ENCODE results near the gene FANCE. TPM values are rescaled to one million over a fixed set of nuclear protein-coding genes. Genes with fewer than 3 reads are reported as not detected.

The FANCE gene, protein sequence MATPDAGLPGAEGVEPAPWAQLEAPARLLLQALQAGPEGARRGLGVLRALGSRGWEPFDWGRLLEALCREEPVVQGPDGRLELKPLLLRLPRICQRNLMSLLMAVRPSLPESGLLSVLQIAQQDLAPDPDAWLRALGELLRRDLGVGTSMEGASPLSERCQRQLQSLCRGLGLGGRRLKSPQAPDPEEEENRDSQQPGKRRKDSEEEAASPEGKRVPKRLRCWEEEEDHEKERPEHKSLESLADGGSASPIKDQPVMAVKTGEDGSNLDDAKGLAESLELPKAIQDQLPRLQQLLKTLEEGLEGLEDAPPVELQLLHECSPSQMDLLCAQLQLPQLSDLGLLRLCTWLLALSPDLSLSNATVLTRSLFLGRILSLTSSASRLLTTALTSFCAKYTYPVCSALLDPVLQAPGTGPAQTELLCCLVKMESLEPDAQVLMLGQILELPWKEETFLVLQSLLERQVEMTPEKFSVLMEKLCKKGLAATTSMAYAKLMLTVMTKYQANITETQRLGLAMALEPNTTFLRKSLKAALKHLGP
- 11.8 and 18.3 TPM in 2 replicates for total RNA-seq
- 4.1 TPM for polyA plus RNA-seq (2012)

DNA sequence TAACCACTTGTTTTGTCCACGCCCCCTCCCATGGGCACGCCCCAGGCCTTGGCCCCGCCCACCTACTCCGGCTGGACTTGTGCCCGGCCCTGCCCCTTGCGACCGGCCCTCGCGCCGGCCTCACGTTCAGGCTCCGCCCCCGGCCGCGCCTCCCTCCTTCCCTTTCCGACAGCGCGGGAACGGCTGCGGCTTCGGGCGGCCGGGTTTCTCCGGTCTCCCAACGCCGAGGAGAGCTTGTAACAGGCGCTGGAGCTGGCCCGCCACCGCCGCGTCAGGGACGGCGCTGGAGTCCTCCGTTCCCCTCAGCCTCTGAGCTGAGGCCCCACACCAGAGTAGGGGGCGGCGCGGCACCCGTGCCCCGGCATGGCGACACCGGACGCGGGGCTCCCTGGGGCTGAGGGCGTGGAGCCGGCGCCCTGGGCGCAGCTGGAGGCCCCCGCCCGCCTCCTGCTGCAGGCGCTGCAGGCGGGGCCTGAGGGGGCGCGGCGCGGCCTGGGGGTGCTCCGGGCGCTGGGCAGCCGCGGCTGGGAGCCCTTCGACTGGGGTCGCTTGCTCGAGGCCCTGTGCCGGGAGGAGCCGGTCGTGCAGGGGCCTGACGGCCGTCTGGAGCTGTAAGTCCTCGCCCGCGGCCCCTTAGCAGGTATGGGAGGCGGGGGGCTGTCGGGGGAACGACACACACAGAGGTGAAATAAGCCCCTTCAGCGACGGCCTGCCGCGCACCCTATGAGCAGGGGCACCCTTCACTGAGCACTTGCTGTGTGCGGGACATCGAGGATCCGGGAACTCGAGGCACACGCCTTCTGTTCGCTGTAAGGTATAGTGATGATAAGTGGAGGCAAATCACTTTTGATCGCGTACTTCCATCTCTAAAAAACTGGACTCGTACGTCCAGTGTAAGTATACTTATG is at the start of gene FANCE:
Gene FANCE, plus strand, starts transcription at position 156 of the 908 bp plus-strand sequence. Its CDS starts 208 bp downstream, at position 364.
- peak; percentile 92 for DNase-seq (ENCODE audit: low read depth)

DNA sequence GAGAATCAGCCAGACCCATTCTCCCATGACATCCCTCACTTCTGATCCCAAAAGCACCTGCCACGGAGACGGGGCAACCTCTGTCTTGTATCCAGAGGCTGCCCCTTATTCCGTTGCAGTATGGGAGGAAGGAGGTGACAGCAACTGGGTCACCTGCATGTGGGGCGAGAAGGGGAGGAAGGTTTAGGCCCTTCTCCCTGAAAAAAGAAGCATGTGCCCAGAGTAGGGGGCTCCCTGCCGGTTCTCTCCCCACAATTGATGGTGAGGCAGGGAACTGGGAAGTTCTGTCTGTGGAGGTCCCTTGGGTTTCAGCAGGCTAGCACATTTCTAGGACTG is 49.3 kb upstream of the FANCE start:
- no peak for DNase-seq (ENCODE audit: low read depth)

DNA sequence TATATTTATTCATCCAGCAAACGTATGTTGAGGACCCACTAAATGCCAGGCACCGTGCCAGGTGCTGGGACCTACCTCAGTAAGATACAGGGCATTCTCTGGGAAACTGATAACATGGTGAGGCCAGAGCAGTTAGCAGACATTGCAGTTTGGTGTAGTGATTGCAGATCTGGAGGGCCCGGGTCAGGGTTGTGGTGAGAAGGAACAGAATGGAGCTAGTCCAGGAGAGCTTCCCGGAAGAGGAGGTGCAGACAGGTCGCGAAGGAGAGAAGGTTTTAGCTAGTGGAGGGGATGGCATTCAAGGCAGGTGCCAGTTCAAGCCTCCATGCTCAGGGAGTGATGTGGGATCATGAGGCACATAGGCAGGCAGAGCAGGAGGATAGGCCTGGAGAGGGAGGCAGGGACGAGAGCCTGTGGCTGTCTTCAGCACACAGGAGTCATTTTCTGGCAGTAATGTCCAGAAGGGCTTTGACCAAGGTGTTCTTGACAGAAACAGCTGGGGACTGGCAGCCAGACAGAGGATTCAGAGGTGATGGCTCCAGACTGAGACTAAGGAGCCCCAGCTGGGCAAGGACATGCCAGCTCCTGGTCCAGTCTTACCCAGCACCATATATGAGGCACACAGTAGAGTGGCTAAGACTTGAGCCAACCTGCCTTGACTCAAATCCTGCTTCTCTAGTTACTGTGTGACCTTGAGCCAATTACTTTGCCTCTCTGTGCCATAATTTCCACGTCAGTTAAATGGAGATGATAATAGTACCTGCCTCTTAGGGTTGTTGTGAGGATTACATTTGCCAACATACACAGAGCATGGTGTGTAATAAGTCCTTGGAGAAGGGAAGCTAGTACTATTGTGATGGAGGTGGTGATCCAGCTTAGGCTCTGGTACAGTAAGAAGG is 48.3 kb upstream of the FANCE start:
- no peak for DNase-seq (ENCODE audit: low read depth)

DNA sequence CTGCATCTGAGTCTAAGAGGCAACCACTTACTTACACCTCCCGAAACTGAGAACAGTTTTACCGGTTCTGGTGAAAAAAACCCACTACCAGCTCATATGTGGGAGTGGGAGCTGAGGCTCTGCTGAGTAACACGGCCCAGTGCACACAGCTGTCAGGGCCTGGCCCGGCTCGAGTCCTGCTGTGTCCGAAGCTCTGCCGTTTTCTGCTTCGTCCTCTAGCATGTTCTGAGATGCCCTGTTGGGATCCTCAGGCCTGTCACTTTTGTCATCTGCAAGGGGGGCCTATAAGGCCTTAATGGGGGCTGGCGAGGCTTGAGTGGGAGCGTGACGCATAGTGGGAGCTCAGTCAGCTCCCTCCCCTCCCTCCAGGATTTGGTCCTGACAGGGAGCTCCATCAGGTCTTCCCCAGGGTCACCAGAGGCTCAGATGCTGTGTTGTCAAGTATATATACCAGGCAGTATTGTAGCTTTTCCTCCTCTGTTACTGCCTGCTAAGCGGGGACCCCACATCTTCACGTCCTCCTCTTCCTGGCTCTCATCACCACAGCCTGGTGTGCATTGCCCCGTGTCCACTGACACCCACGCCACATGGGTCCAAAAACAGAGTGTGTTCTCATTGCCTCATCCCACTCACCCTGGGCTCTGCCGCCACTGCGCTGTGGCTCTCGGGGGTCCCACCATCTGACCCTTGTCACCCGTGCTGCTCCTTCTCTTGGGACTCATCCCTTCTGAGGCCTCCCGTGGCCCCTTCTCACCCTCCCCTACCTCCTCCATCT is 45.2 kb upstream of the FANCE start:
- no peak for DNase-seq (ENCODE audit: low read depth)

DNA sequence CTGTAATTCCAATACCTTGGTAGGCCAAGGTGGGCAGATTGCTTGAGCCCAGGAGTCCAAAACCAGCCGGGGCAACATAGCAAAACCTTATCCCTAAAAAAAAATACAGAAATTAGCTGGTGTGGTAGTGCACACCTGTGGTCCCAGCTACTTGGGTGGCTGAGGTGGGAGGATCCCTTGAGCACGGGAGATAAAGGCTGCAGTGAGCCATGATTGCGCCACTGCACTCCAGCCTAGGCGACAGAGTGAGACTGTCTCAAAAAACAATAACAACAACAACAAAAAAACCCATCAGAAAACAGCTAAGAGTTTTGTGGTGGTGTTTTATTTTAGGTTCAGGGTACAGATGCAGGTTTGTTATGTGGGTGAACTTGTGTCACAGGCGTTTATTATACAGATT is 42.9 kb upstream of the FANCE start:
- no peak for DNase-seq (ENCODE audit: low read depth)

DNA sequence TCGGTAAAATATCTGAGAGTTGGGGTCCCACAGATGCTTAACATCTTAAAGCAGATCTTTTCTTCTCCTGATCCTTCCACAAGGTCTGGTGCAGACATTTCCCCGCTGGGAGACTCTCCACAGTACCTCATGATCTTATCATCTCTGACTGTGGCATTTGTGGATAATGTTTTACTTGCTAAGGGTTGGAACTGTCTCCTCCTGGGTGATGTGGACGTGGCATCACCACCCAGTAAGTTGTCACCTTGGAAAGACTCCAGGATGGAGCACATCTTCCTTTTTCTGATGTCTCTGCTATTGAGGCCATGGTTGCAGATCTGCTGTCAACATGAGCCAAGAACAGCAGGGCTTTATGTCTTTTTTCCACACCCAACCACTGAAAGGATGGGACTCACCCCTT is 42.0 kb upstream of the FANCE start:
- DNase-seq (ENCODE audit: low read depth), result no peak

DNA sequence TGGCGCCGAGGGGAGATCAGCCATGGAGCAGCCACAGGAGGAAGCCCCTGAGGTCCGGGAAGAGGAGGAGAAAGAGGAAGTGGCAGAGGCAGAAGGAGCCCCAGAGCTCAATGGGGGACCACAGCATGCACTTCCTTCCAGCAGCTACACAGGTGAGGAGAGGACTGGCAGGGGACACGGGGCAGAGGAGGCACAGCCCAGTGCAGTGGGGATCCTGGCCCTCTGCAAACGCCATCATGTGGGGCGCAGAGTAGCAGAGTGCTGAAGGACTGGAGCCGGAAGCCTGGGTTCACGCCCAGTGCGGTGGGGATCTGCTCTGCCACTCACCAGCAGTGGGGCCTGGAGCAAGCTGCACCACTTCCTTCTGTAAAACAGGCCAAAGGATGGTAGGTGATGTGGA is 41.1 kb upstream of the FANCE start:
- DNase-seq (ENCODE audit: low read depth), result no peak

DNA sequence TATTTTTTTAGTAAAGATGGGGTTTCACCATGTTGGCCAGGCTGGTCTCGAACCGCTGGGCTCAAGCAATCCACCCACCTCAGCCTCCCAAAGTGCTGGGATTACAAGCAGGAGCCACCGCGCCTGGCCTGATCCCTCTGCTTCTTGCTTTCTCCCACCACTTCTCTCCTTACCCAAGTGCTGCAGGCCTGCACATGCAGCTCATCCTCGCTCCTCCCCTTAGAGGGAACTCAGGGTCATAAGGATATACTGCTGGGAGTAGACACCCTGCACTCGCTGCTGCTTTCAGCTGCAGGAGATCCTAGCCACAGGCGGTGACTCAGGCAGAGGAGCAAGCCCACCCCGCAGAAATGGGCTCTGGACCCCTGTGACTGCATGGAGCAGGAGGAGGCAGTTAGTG is 40.0 kb upstream of the FANCE start:
- DNase-seq (ENCODE audit: low read depth), result no peak

DNA sequence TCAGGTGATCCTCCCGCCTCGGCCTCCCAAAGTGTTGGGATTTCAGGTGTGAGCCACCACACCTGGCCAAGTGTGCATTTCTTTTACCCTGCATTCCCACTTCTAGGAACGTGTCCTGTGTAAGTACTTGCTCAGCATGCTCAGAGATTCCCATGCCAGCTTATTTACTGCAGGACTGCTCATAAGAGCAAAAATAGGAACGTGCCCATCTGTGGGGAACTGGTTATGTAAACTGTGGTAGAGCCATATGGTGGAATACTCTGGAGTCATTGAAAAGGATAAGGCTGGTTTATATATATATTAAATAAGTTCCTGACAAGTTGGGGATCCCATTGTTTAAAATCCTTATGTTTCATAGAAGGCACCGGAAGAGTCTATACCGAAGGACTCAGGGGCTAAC is 38.2 kb upstream of the FANCE start:
- no peak for DNase-seq (ENCODE audit: low read depth)

DNA sequence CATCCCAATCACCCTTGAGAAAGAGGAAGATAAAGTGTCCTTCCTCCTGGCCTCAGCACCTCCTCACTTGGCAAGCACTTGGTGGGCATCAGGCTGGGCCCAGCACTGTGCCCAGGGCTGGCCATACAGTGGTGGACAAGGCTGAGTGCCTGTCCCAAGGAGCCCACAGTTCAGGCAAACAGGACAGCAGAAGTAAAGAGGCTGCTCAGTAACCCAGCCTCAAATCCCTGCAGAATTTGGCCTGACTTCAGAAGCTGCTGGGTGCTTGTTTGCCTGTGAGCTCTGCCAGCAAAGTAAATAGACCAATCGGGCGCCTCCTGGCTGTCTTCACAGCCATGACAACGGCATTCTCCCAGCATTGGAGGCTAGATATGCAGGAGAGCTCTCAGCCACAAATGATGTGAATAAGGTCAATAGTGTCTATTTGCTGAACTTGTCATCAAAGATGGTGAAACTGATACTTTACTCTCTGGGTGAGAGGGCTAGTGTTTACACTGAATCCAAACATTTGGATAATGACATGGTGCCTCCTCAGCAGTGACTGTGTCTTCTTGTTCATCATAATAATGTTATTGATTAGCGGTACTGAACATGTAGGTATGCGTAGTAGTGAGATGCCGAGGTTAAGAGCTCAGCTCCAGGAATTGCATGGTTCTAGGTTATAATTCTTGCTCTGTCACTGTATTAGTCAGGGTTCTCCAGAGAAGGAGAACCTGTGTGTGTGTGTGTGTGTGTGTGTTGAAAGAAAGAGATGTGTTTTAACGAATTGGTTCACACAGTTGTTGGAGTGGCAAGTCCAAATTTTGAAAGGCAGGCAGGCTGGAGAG is 36.9 kb upstream of the FANCE start:
- peak; percentile 86 for DNase-seq (ENCODE audit: low read depth)

DNA sequence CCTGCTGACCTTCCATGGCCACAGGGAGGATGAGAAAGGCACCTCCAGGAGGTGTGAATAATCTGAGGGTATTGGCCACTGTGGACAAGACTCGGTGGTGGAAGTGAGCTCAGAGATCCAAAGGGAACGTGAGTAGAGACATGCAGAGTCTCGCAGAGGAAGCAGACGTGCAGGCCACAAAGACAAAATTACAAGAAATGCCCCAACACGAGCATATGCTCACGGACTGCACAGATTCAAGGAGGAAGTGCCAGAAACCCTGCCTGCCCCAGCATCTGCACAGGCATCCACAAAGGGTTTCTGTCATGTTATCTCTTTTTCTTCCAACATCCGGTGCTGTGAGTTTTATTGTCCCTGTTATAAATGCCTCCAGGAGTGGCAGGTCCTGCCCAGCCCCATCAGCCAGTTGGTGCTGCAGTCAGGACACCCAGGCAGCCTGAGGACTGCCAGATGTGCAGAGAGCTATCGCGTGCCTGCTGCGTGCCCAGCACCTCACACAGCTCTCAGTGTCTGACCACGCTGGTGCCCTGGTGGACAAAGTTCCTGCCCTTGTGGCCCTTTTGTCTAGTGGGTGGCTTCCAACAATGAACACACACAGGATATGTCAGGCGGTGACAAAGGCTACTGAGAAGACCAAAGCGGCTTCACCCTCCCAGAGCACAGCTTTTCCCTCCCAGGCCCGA is 34.0 kb upstream of the FANCE start:
- no peak for DNase-seq (ENCODE audit: low read depth)

DNA sequence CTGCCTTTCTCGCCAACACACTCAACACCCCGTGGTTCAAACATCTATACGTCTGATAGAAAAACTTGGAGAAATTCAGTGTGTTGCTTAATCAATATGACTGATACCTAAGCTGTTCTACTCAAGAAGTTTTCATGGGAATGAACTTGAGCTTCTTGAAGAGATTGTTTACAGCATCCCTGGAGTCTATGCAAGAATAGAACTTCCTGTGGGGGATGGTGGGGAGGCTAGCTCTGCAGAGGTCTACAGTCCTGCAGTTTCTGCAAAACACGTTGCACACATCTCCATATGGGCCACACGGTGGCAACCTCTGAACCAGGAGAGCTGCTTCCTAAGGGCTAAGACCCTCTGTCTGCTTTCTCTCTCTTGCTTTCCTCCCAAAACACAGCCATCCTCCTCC is 32.7 kb upstream of the FANCE start:
- DNase-seq (ENCODE audit: low read depth), result no peak

DNA sequence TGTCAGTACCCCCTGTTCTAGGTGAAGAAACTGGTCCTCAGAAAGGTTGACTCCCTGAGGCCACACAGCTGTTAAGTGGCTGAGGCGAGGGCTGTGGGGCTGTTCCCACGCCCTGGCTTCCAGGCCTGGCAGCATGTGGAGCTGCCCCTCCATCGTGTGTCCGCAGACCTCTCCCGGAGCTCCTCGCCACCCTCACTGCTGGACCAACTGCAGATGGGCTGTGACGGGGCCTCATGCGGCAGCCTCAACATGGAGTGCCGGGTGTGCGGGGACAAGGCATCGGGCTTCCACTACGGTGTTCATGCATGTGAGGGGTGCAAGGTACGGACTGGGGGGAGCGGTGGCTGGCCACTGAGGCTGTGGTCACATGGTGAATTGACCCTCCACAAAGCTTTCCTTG is 32.2 kb upstream of the FANCE start:
- DNase-seq (ENCODE audit: low read depth), result no peak

DNA sequence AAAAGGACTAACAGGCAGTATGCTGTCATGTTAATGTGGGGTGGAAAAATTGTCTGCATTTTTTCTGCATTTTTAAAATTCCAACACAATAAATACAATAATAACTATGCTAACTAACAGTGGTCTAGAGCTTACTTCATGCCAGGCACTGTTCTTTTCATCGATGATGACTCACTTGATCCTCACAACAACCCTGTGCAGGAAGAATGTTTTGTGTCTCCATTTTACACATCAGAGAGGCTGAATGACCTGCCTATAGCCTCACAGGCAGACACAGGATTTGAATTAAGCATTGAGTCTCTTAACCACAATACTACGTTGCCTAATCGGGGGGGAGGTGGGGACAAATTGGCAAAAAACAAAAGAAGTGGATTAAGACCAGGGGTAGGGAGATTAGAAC is 26.9 kb upstream of the FANCE start:
- peak; percentile 40 for DNase-seq (ENCODE audit: low read depth)

DNA sequence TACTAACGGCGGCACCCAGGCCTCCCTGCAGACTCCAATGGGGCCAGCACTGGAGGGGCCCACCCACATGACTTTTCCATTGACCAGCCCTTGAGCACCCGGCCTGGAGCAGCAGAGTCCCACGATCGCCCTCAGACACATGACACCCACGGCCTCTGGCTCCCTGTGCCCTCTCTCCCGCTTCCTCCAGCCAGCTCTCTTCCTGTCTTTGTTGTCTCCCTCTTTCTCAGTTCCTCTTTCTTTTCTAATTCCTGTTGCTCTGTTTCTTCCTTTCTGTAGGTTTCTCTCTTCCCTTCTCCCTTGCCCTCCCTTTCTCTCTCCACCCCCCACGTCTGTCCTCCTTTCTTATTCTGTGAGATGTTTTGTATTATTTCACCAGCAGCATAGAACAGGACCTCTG is 26.1 kb upstream of the FANCE start:
- no peak for DNase-seq (ENCODE audit: low read depth)

DNA sequence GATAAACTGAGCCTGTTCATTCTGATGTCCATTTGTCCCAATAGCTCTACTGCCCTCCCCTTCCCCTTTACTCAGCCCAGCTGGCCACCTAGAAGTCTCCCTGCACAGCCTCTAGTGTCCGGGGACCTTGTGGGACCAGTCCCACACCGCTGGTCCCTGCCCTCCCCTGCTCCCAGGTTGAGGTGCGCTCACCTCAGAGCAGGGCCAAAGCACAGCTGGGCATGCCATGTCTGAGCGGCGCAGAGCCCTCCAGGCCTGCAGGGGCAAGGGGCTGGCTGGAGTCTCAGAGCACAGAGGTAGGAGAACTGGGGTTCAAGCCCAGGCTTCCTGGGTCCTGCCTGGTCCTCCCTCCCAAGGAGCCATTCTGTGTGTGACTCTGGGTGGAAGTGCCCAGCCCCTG is 24.7 kb upstream of the FANCE start:
- DNase-seq (ENCODE audit: low read depth), result no peak

DNA sequence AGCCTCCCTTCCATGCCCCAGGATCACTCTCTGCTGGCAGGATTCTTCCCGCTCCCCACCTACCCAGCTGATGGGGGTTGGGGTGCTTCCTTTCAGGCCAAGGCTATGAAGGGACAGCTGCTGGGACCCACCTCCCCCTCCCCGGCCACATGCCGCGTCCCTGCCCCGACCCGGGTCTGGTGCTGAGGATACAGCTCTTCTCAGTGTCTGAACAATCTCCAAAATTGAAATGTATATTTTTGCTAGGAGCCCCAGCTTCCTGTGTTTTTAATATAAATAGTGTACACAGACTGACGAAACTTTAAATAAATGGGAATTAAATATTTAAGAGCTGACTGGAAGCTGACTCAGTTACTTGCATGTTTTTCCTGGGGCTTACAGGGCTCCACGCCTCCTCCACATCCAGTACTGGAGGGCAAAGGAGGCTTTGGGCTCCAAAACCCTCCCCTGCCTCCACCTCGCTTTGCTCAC is 24.3 kb upstream of the FANCE start:
- no peak for DNase-seq (ENCODE audit: low read depth)

DNA sequence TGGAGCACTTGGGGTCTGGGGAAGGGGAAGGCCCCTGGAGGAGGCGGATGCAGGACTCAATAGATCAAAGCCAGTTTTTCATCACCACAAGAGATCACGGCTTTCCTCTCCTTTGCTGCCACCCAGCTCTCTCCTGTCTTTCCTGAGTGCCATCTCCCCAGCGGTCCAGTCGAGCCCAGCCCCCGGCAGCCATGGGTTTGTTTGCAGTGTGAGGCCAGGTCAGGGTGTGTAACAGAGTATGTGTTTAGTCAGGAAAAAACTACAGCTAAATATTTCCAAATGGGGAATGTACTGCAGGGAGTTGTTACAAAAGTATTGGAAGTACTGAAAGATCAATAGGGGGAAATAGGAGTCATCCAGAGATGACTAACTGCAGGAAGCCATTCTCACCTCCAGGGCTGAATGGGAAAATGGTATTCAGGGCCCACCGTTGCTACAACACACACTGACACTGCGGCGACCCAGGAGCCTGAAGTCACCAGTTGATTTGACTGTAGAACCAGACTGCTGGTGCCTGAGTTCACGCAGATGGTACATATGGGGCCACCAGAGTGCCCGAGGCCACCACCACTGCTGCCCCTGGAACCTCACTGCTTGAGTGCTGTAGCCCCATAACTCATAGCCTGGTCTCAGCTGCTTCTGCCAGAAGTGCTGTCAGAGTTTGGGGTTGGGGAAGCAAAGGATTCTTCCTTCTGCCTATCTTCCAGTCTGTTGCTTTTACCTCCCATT is 23.6 kb upstream of the FANCE start:
- no peak for DNase-seq (ENCODE audit: low read depth)
